Dedifferentiated amniotic fluid mesenchymal stem cell (primary cell): ENCODE measurements around the gene DGKI.
A peak's percentile ranks its signal among the peaks of the same experiment; 100 is the strongest.

Source experiments
- DNase-seq: peaks from one replicate; pipeline ENCODE4 v3.0.0-alpha.2; 2016; ENCODE audit errors: extremely low spot score

Gene DGKI

GRCh38 chr7:137539111-137539715 is 307.6 kb downstream of the DGKI start:
- DNase-seq = peak; percentile 52

DNA sequence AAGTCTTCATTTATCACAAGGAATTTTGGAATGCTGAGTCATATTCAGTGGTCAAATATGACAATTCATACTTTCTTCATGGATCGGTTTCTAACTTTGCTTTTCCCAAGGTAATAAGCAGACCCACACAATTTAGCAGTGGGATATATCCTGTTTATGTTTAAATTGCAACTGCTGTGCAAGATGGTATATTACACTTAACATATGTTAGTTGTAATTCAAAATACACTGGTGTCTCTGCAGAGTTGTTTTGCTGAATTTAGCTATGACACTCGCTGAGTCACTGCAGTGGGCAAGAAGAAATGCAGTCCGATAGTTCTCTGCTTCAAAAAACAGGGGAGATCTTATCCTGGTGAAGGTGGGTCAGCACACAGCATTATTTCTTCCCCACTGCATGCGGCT is 308.4 kb downstream of the DGKI start:
- DNase-seq = peak; percentile 56

DNA sequence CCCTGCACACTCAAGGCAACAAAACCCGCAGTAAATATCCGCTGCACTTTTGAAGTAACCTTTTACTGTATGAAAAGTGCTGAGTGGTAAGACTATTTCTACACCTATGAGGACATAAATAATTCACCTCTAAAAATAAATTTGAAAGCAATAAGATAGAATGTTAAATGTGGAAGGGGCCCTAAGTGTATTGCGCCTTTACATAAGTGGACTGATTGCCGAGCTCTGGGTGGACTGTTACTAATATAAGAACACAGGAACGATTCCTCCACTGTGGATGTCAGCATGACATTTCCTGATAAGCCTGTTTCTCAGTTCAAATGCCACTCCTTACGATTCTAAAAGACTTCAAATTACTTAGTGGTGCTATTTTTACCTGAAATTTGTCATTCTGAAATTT is 311.2 kb downstream of the DGKI start:
- DNase-seq = no peak

DNA sequence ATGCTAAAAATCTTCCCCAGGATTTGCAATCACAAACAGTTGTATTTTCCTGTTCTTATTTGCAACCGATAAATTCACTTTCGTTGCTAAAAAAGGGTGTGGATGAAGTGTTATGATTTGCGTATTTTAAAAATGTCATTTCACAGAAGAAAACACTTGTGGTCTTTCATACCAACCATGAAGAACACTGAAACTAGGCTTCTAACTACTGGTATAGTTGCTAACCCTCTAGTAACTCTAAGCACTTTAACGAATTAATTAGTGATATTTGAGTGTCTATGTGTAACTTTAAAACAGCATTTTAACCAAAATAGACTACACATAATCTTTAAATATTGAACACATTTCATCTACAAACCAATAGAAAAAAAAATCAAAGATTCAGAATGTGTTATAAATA is 315.1 kb downstream of the DGKI start:
- no peak for DNase-seq

DNA sequence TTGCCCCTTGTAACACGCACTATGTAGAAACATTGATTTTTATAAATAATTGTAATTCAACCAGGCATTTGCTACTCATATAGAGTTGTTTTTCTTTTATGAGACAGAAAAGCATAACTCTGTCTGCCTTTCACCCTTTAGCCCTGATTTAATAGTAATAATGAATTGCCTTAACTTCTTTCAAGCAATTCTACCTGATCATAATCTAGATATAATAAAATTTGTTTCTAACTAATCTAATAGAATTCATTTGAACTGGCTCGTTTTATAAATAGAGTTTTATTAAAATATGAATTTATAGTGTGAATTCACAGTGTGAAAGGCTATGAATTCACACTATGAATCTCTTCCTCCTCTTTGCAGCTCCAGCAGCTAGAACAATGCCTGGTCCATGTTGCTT is 319.1 kb downstream of the DGKI start:
- DNase-seq = no peak

GRCh38 chr7:137523171-137523570 is 323.6 kb downstream of the DGKI start:
- no peak for DNase-seq

DNA sequence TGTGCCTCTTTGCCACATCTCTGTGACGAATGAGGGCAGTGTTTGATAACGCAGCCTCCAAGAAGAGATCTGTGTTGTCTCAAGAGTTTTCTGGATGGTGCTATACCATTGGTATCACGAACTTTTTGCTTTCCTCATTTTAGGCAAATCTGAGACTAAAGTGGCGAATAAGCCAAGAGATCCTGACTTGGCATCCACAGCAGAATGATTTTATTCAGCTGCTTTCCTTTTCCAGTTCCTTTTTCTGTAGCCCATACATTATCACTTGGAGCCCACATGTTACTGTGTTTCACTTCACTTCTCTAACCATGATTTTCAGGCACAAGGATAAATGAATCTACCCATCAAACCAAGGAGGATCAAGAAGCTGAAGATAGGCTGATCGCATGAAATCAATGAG is 325.3 kb downstream of the DGKI start:
- no peak for DNase-seq

- DNase-seq = no peak
Observed at GRCh38 chr7:137519947-137520346, 326.8 kb downstream of the DGKI start.

DNA sequence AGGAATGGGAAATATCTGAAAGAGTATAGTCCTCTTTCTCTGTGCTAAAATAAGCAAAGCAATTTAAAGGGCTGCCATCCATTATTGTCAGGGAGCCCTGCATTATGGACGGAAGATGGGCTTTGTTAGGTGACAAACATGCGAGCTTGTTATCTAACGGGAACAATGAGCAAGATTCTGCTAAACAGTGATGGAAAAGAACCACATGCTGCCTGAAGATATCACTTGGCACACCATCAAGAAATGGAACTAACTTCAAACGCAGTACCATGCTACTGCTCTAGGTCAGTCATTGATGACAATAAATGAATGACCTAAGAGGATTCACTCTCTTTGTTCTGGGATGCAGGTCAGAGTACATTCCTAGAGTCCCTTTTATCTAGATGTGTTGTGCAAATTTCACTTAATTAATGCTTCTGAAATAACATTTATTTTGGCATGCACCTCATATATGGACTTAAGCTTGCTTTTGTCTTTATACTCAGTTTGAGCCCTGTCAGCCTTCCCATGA is 327.5 kb downstream of the DGKI start:
- DNase-seq = no peak

DNA sequence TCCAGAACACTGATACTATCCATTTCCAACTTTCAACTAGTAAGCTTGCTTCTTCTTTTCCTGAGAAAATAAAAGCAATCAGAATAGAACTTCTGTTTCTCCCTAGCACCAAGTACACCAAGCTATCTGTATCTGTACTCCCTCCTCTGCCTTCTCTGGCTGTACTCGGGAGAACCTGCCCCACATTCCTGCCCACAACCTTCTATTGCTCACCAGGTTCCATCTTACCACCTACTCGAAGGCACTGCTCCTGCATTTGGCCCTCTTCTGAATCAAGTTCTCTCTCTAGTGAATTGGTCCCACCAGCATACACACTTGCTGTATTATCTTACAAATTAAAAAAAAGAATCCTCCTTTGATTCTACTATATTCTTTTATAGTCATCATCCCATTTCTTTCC is 333.7 kb downstream of the DGKI start:
- DNase-seq = no peak

GRCh38 chr7:137507096-137507495 is 339.7 kb downstream of the DGKI start:
- DNase-seq = no peak

GRCh38 chr7:137506031-137506430 is 340.7 kb downstream of the DGKI start:
- no peak for DNase-seq

- DNase-seq = no peak
Observed at GRCh38 chr7:137501562-137501961, 345.2 kb downstream of the DGKI start.

DNA sequence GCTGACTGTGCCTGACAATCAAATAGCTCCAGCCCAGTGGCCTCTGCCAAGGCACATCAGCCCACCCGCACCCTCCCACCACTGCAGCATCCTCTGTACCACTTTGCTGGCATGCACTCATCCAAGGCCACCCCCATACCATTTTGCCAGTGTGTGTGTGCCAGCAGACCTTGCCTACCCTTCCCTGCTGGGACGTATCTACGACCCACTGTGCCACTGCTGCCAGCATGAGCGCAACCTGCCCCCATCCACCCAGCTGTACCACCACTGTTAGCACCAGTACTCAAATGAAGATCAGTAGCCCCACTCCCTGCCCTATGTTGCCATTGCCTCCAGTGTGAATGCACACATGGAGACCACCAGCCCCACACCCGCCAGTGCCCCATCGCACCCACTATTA is 353.9 kb downstream of the DGKI start:
- DNase-seq = no peak

DNA sequence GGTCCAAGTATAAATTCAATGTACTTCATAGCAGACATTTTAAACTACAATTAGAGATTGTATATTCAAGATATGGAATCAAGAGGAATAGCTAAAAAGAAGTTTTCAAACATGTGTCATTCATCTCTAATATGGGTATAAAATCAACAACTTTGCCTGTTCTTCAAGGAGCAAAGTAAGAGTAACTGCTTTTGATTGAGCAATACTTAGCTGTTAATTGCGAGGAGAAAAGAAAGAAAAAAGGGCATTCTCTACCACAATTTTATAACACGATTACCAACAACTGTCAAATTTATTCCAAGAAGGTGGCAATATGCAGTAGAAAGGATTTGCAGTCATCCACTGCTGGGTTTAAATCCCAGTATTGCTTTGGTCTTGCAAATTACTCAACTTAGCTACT is 356.9 kb downstream of the DGKI start:
- no peak for DNase-seq

DNA sequence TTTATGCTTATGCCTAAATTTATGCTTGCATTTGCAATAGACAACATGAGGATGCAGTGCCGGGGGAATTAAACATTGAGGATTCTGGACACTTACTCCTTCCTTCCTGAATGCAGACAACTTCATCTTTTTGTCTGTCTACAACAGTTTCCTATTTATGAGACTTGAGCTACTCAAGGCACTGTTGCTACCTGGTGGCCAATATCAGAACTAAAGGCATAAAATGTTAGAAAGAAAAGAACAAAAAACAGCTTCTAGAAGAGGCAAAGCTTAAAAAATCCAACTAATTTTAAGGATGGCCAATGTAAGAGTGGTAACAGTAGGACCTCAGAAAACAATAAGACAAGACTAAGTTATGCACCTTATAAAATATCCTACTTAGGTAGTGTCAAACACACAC is 358.7 kb downstream of the DGKI start:
- no peak for DNase-seq

DNA sequence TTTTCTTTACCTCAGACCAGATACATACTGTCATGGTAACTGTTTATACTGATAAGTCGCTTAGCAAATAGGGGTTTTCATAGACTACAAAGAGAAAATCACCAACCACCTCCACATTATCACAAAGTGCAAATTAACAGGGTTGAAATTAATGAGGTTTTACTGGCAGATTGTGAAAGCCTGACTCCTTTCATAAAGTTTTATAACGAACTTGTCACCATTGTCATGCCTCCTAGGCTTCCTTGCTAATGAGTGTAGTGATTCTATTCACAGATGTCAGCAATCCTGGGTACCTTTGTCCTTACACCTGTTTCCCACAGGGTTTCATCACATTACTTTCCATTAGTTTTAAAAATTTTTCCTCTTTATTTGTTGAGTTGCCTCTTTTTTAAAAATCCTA is 361.0 kb downstream of the DGKI start:
- DNase-seq = no peak

DNA sequence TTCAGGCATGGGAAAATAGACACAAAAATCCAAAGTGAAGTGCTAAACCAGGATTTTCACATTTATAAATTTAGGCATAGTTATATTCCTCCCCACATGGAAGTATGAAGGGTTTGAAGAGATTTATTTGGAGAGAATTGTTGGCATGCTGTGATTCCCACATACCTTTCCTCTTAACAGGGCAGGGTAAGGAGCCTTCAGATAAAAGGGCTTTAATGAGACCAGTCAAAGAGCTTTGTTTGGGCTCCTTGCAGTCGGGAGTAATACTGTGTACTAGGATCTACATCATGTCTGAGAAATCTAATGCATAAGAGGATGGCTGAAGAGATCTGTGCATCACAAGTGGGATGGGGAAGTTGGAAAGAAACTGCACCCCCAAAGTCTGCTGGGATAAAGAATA is 362.4 kb downstream of the DGKI start:
- no peak for DNase-seq

DNA sequence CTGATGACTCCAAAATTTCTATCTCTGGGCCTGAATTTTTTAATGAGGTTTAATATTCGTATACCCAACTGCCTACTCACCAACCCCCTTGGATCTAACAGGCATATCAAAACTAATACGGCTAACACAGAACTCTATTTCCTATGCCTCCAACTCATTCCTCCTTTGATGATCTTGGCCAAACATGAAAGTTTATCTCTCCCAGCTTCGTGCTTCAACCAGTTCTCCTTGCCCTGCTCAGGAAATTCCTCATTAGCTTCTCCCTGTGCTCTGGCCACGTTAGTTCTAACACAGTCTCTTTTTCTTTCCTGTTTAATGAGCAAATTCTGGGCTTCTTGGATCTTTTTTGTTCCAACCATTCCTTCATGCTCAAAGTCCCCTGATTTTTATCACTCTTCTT is 364.3 kb downstream of the DGKI start:
- no peak for DNase-seq

- no peak for DNase-seq
Observed at GRCh38 chr7:137480824-137481365, 365.9 kb downstream of the DGKI start.

GRCh38 chr7:137480401-137480800 is 366.4 kb downstream of the DGKI start:
- DNase-seq = no peak

DNA sequence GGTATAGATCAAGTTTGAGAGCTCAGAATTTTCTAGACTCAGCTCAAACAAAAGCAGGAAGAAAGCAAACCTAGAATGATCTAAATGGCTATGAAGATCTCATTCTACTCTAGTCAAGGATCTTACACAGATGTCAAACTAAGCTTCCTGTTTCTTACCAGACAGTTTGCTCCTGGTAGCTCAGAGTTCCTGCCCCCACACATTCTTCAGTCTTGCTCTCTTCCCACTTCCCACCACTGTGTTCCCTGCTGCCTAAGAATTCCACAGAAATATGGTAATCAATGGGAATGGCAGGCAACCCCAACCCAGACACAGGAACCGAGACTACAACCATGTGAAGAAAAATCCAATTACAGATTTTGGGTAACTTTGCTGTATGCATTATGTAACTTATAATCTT is 369.8 kb downstream of the DGKI start:
- no peak for DNase-seq

GRCh38 chr7:137475966-137476365 is 370.8 kb downstream of the DGKI start:
- no peak for DNase-seq

- no peak for DNase-seq
Observed at GRCh38 chr7:137474540-137475026, 372.2 kb downstream of the DGKI start.
